ENCODE measurements around the gene TMEM126B. TPM values are rescaled to one million over a fixed set of nuclear protein-coding genes. Genes with fewer than 3 reads are reported as not detected.
"Not testable (repeated sequence)": the region's sequence is repeated elsewhere in the genome, so short reads cannot be mapped to it uniquely, and the experiment has no call there.

The TMEM126B gene
- total RNA-seq, 1 donor from 2014 or later: 29.5 TPM

DNA sequence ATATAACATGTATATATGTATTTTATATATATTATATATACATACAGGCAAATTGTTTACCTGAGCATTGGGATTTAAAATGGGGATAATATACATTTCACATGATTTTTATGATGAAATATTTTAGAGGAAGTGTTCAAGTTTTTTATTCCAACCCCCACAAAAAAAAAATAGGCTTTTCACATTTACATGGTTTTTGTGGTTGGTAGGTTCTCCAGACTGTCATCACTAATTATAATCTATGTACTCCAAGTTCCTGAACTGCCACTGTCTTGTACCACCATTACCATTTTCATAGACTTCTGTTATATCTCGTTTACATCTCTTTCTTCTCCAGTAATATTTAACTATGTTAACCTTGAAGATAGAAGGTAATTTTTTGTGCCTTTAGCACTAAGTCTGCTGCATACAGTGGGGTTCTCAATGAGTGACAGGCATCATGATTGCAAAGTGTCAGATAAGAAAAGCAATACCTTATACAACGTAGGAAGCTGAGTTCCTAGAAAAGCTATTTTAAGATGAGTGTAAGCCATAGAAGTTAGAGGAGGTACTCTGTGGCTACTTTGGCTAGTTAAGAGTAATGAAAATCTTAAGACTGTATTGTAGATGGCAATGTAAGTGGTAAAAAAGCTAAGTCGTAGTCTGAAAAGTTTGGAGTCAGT, 24.5 kb downstream of the TMEM126B start:
- DNase-seq (ENCODE audit: low spot score in 2 of 2, unreplicated experiment in 2 of 2): no peak
- peaks cover 12% of the 10 kb centered on the region for H3K36me3 Mint-ChIP-seq
- peak overlapping the region; percentile 10 for H3K27ac Mint-ChIP-seq
- no peak overlapping the region for H3K4me3 Mint-ChIP-seq
- H3K27me3 Mint-ChIP-seq (ENCODE audit: low read depth): no peaks in the 10 kb centered on the region
- H3K9me3 Mint-ChIP-seq: no peaks in the 10 kb centered on the region
- H3K4me1 Mint-ChIP-seq: peaks cover 21% of the 10 kb centered on the region
- TF ChIP-seq, protein P1, sequence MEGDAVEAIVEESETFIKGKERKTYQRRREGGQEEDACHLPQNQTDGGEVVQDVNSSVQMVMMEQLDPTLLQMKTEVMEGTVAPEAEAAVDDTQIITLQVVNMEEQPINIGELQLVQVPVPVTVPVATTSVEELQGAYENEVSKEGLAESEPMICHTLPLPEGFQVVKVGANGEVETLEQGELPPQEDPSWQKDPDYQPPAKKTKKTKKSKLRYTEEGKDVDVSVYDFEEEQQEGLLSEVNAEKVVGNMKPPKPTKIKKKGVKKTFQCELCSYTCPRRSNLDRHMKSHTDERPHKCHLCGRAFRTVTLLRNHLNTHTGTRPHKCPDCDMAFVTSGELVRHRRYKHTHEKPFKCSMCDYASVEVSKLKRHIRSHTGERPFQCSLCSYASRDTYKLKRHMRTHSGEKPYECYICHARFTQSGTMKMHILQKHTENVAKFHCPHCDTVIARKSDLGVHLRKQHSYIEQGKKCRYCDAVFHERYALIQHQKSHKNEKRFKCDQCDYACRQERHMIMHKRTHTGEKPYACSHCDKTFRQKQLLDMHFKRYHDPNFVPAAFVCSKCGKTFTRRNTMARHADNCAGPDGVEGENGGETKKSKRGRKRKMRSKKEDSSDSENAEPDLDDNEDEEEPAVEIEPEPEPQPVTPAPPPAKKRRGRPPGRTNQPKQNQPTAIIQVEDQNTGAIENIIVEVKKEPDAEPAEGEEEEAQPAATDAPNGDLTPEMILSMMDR (IDR thresholded peaks at IDR 0.05; ENCODE audit: unreplicated experiment): no peak

DNA sequence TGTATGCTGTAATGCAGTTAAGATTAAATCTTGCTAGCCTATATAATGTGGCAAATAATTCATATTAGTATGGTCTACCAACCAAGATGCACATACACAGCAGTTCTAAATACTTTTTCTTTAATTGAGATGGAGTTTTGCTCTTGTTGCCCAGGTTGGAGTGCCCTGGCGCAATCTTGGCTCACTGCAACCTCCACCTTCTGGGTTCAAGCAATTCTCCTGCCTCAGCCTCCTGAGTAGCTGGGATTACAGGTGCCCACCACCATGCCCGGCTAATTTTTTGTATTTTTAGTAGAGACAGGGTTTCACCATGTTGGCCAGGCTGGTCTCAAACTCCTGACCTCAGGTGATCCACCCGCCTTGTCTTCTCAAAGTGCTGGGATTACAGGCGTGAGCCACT, 25.9 kb downstream of the TMEM126B start:
- H3K4me3 Mint-ChIP-seq; DNase-seq (ENCODE audit: low spot score in 2 of 2, unreplicated experiment in 2 of 2); H3K27ac Mint-ChIP-seq; H3K9me3 Mint-ChIP-seq; H3K27me3 Mint-ChIP-seq (ENCODE audit: low read depth): not testable (repeated sequence)
- Mint-ChIP-seq H3K36me3 (peaks cover 15% of the 10 kb centered on the region), H3K4me1 (peaks cover 21% of the 10 kb centered on the region)

DNA sequence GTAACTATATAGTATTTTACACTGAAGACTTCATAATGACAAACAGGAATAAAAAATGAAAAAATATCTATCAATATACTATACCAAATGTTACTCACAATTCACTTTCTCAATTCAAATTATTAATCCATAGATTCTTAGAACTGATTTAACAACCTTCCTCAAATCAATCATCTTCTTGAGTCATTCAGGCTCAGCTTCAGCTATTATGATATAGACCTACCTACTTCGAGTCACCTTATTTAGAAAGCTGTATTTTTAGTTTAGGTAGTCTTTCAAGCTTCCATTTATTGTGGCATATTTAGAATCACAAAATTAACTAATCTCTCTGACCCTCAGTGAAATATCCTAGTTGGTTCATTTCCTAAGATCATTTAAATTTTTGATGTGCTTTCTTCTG, 28.4 kb downstream of the TMEM126B start:
- no peaks in the 10 kb centered on the region for H3K27me3 Mint-ChIP-seq (ENCODE audit: low read depth)
- TF ChIP-seq, protein P1 (IDR thresholded peaks at IDR 0.05; ENCODE audit: unreplicated experiment): no peak
- H3K36me3 Mint-ChIP-seq: peaks cover 27% of the 10 kb centered on the region
- H3K27ac Mint-ChIP-seq: no peak overlapping the region
- no peaks in the 10 kb centered on the region for H3K9me3 Mint-ChIP-seq
- H3K4me3 Mint-ChIP-seq: no peak overlapping the region
- DNase-seq (ENCODE audit: low spot score in 2 of 2, unreplicated experiment in 2 of 2): no peak
- peaks cover 37% of the 10 kb centered on the region for H3K4me1 Mint-ChIP-seq

DNA sequence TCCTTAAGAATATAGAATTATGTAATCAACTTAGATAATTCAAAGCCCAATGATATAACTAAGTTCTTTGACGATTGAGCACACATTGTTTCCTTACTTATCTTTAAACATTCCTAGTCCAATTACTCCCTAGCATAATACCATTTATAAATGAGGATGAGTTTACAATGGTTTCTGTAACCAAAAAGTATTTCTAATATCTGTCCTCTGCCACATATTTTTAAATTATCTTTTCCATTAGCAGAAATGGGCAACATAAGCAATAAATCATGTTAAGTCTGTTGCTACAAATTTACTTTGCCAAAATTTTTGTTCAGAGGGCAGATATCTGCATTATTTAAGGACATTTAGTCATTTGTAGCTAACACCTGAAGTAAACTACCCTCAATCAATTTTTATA, 29.8 kb downstream of the TMEM126B start:
- Mint-ChIP-seq H3K4me1 (peaks cover 42% of the 10 kb centered on the region), H3K9me3 (no peaks in the 10 kb centered on the region), H3K27me3 (ENCODE audit: low read depth) (no peaks in the 10 kb centered on the region), H3K4me3 (no peak overlapping the region), H3K27ac (peak overlapping the region; percentile 50), H3K36me3 (peaks cover 30% of the 10 kb centered on the region)
- TF ChIP-seq, protein P1 (IDR thresholded peaks at IDR 0.05; ENCODE audit: unreplicated experiment): no peak
- DNase-seq (ENCODE audit: low spot score in 2 of 2, unreplicated experiment in 2 of 2): no peak

DNA sequence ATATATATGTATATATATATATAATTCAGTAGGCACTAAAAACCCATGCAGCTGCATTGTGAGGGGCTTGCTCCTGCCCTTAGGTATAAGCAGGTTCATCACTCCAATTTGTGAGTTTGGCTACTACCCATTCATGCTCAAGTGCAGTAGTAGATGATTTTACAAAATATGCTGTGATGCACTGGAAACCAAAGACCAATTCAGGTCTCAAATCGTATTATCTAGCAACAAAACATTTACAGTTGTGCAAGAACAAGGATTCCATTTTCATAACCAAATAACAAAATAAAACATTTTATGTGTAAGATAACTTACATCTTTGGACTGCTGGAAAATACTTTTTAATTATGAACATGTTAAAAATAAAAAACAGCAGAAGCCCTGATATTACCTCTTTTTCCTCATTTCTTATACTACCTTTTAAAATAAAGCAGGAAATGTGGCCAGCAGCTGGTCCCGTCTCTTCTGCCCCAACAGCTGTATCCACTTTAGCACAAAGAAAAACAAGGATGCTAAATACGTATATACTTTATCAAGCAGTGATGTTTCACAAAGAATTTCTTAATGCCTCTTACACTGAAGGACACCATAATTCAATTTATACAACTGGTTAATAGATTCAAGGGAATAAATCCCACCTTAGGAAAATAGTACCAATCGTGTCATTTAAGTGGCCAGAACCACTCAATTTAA, 33.7 kb downstream of the TMEM126B start:
- peaks cover 22% of the 10 kb centered on the region for H3K36me3 Mint-ChIP-seq
- no peaks in the 10 kb centered on the region for H3K9me3 Mint-ChIP-seq
- H3K4me3 Mint-ChIP-seq: peak overlapping the region; percentile 100
- no peak for DNase-seq (ENCODE audit: low spot score in 2 of 2, unreplicated experiment in 2 of 2)
- peak overlapping the region; percentile 30 for H3K27ac Mint-ChIP-seq
- TF ChIP-seq, protein P1 (IDR thresholded peaks at IDR 0.05; ENCODE audit: unreplicated experiment): no peak
- H3K4me1 Mint-ChIP-seq: peaks cover 49% of the 10 kb centered on the region
- H3K27me3 Mint-ChIP-seq (ENCODE audit: low read depth): no peaks in the 10 kb centered on the region

DNA sequence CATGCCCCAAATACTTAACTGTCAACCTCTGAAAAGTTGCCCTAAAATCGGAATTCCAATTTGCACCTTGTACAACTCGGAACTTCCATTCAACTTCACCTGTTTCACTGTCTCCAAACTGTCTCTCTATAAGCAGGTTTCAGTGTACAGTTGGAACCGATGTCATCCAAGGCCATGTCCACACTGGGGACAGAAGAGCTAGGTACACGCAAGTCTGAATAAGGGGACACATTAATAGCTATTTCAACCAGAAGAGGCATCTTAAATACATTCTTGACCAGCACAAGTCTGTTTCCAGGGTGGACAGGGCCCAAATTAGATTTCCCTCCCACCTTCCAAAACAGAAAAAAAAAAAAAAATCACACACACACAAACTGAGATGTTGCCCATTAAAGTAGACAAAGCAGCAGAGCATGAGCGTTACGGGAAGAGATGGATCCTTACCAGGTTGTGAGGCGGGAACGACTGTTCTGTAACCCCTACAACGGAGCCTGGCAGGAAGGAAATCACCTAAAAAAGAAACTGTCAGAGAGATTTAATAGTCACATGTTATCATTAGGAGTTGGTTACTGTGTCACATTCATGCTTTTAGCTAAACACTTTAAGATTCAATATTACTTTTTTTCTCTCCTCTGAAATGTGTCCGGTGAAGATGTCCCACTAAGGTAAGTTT, 34.8 kb downstream of the TMEM126B start:
- TF ChIP-seq, protein P1 (IDR thresholded peaks at IDR 0.05; ENCODE audit: unreplicated experiment): no peak
- DNase-seq (ENCODE audit: low spot score in 2 of 2, unreplicated experiment in 2 of 2): no peak
- Mint-ChIP-seq H3K36me3 (peaks cover 20% of the 10 kb centered on the region), H3K4me1 (peaks cover 48% of the 10 kb centered on the region), H3K9me3 (no peaks in the 10 kb centered on the region), H3K27ac (peak overlapping the region; percentile 99), H3K27me3 (ENCODE audit: low read depth) (no peaks in the 10 kb centered on the region), H3K4me3 (peak overlapping the region; percentile 100)
